ENCODE measurements around the gene OSBPL1A.
A peak's percentile ranks its signal among the peaks of the same experiment; 100 is the strongest.

Gene OSBPL1A

DNA sequence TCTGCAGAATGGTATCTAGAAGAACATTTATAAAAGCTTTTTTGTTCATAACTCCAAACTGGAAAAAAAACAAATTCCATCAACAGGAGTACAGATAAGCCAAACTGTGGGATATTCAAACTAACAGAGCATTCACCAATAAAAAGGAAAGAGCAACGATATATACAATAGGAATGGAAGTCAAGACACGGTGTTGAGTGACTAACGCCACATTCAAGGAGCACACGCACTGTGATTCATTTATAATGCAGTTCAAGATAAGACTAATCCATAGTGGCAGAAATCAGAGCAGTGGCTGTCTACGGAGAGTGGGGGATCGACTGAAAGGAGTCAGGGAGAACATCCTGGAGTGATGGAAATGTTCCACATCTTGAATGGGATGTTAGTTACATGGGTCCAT is 188.1 kb downstream of the OSBPL1A start:
- no peak for DNase-seq

DNA sequence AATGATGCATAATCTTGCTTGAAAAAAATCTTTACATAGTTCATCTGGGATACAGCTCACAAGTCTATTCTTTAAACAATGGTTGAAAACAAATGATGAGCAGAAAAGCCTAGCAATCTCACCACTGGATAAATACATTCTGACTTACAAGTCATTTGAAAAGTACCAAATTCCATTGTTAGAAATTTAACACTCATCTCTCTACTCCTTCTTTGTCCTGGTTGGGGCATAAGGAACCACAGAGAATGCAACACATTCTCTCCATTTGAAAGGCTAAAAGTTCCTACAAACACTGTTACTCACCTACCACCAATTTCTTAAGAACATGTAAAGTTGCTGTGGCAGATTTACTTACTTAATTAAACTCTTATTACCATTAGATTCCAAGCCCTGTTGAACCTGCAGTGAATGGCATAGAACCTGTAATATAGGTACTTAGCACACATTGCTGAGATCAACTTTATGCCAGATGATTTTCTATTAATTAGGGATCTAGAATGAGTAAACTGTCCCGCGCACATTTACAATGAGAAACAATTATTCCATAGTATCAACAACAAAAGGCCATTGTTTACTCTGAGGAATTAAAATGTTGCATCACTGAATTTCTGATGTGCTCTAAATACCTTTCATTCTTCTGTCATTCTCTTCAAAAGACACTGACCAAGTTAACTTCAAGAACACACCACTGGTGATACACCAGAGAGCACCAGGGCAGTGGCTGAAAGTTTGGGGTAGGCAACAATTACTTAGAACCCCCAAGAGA is 189.2 kb downstream of the OSBPL1A start:
- DNase-seq, result no peak

DNA sequence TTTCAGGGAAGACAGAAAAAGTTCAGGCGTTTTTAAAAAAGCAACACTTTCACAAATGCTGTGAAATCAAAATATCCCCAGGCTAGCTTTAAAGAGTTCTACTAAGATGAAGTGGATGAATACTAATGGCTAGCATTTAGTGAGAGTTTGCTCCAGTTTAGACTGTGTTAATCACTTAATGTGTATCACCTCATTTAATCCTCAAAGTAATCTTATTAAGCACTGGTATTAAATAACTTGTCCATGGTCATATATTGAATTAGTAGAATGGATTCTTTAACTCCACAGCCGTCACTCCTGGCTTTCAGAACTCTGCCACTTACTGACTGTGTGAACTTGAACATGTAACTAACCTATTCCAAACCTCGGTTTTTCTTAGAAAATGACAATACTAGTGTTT is 192.7 kb downstream of the OSBPL1A start:
- no peak for DNase-seq

DNA sequence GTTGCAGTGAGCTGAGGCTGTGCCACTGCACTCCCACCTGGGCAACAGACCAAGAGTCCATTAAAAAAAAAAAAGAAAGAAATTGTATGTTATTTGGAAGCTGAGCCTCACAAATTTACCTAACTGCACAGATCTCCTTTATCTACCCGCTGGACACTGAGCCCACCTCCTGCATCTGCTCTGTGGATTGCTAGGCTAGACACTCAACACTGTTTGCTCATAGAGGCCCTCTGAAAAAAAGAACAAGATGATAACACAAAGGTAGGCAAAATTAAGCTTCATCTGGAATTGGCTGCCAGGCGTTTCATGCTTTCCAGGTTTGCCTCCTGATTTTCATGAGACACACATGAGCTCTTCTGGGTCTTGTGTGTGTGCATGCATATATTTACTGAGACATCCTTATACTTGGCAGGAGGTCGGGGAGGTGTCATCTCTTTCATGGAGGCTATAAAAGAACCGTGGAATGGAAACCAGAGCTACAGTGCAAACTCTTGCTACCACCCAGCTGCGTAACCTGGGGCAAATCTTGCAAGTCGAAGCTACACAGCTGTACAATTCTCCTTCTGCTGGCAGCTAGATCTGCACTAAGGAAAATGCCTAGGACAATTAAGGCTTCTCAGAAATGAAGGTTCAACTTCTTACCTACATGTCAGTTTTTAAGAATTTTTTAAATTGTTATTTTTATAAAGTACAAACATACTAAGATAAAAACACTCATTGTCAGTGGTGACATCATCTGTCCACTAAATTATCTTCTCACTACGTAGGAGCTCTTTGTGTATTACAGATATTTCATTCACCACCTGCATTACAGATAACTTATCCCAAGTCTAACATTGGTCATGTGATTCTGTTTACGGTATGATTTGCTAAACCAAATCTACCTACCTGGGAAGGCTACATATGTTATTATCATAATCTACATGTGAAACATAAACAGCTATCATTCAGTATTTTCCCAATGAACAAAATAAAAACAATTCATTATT is 195.6 kb downstream of the OSBPL1A start:
- no peak for DNase-seq

DNA sequence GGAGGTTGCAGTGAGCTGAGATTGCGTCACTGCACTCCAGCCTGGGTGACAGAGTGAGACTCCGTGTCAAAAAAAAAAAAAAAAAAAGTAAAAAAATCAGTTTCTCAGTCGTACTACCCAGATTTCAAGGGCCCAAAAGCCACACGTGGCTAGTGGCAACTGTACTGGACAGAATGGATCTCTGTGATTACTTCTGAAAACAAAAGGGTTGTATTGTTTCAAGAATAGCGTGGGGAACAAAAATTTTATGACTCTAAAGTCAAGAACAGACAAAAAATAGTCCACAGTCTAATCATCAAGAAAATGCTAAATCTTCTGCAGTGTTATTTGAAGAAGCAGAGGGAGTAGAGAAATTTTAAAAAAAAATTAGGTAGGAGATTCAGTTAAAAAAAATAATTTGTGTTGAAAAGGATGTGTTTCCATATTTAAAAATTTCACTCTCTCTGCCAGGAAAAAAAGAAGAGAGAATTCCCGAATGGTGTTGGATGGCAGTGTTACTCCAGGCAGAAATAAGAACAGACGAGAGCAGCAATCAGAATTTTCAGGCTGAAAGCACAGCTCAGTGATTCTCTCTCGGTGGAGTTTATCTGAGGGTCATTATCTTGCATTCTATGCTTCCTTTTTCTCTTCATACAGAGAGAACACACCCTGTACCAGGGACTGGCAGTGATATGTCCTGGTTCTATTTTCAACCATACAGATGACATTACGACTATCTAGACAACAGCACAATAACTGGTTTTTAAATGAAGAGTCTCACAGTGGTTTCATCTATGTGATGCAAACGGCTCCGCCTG is 196.9 kb downstream of the OSBPL1A start:
- DNase-seq, result no peak

DNA sequence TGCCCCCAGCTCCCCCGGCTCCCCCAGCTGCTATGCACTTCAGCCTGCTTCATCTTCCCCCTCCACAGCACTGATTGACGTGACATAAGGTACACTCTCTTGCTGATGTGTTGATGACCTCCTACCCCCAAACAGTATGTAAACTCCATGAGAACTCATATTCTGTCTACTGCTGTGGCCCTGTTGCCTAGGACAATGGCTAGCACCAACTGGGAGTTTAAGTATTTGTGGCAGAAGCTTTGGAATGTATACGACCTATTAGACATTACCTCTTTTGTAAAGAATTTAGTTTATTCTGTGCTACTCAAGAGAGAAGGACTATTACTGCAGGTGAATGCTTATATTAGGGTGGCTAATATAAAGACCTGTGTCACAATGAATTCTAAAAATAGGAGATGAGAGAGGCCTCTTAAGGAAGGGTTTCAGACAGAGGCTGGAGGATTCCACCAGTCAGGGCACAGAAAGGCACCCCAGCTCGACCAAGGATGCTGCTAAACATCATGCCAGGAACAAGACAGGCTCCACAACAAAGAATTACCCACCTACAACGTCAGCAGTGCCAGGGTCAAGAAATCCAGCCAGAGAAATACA is 198.2 kb downstream of the OSBPL1A start:
- DNase-seq, result no peak

DNA sequence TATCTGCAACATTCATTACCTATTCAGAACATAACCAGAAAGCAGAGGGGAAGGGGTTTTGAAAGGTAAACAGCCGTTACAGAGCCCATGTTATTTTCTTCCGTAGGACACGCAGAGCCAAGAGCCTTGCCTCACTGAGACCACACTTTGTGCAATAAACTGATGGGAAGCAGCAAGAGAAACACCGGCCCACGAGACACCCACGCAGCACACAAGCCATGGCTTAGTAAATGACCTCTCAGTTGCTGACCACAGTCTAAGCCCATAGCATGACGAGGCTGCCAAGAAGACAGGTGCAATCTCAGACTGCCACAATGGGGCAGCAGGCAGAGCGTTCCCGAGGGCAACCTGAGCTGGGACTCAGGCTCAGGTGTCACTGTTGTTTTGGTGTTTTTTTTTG is 199.2 kb downstream of the OSBPL1A start:
- no peak for DNase-seq

DNA sequence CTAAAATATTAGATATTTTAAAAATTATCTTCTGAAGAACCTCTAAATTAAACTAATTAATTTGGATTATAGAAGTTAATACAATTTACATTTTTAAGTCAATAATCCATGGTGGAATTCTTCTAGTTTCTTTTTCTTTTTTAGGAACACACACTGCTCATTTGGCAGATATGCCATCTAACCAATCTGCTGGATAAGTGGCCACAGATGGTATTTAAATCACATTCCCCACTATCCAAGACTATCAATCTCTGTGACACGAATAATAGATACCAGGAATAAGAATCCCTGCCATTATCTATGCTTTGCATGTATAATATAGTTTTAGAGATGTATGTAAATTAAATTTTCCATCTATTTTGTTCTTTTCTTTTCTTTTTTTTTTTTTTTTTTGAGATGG is 200.2 kb downstream of the OSBPL1A start:
- DNase-seq, result no peak

DNA sequence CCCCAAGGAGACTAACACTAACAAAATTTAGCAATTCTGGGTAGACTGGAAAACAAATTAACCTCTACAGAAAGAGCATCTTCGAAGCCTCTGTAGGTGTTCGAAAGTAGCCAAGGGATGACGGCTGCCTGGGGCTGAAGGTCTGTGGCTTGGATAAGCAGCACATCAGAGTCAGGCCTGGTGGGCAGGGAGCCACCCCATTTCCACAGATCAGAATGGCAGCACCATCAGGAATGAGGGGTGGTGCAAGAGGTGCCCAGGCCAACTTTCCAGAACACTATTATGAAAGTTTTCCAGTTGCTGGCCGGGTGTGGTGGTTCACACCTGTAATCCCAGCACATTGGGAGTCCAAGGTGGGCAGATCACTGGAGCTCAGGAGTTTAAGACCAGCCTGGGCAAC is 200.9 kb downstream of the OSBPL1A start:
- no peak for DNase-seq

DNA sequence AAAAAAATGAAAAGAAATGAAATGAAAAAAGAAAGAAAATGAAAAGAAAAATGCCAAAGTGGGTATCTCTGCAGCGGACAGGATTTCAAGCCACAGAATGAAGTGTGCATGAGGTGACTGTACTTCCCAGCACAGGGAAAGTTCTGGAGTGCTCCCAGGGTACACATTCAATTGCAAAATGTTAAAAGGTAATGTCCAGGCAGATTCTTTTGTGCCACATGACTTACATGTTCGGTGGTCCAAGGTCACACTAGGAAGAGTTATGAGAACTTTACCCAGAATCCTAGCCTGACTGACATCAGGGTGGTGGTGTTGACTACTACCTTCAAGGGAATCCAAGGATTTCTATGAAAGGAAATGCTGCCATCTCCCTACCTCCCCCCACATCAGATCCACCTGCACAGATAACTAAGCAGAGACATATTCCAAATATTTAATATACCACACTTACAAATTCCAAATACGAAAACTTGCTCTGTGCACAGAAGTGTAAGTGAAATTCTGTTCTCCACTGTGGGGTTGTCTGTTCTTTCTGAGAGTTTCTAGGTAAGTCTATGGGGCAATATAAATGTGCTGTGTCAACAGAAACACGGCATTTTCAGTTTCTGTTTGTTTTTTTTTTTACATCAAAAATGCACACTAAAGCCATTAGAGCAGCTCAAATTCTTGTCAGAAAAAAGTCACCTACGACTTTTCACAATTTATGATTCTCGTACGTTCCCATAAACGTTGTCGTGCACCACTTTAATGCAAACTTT is 202.1 kb downstream of the OSBPL1A start:
- DNase-seq, result no peak

DNA sequence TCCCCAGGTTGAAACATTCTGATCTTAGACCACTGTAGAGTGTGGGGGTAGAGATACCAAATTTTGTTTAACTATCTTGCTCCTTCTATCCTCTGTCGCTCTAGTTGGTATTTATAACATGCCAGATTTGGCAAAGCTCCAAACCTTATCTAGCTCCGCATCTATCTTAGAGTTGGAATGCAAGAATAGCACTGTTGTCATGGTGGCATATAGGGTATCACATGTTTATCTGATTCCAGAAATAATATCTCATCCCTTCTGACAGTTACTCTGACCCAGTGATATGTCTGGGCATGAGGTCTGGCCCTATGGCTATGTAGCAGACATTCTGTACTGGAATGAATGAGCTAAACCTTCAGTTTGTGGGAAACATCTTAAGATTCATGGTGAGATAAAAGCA is 207.0 kb downstream of the OSBPL1A start:
- no peak for DNase-seq

DNA sequence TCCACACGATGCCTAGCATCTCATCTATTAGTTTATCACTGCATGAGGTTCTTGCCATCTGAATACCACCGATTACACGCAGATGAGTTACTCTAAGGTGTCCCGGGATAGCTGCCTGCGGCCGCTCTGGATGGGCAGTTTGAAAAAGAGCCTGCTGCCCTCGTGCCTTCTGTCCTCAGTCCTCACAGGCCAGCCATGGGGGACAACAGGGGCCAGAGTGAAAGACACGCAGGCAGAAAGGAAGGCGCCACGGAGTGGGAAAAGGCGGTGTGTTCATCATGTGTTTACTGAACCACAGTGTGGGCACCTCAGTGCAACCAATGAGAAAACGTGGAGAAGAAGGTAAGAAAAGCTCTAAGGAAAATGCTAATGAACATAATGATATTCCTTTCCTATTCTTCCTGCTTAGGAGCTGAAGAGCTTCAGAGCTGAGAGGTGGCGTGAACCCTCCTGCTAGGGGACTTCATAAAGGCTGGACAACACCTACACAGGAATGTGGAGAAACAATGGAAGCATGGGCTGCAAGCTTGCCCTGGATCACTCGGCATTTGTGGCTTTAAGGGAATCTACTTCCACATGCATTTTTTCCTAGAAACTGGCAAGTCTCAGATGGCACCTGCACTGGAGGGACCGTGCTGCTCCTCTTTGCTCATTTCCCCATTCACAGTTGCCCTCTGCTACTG is 207.8 kb downstream of the OSBPL1A start:
- DNase-seq, result no peak

DNA sequence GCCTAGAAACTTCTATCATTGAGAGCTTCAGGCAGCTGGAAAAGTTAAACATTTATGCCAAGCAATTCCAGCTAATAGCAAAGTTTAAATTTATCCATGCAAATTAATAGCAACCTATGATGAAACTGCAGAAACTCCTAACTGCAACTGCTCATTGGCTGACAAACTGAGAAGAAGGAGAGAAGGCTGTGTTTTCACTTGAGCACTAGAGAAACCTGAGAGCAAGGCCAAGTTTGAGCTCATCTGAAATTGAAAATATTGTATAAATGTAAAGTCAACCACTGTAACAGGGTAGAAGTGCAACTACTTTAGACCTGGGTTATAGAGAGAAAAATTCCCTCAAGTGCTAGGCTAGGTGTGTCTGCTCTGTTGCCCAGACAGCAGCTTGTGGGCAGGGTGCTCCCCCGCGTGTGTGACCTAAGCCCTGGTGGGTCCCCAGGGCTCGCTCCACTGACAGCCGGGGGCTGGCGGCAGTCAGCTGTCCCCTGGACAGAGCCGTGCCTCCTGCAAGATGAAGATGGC is 208.6 kb downstream of the OSBPL1A start:
- no peak for DNase-seq

DNA sequence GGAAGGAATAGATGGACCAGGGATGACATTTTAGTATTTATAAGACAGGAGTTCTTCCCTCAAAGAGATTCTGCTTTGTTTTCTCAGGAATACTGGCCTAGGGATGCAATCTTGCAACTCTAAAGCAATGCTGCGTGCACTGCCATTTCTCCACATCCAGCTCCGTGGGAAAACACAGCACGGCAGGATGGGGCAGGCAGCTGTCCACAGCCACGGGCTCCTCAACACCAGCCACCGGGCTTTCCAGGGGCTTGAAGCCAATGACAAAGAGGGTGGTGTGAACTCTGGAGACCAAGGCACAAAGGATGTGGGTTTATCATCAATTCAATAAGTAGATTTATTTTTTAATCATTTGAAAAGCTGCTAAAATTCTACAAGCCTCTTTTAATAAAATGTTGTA is 209.5 kb downstream of the OSBPL1A start:
- no peak for DNase-seq

DNA sequence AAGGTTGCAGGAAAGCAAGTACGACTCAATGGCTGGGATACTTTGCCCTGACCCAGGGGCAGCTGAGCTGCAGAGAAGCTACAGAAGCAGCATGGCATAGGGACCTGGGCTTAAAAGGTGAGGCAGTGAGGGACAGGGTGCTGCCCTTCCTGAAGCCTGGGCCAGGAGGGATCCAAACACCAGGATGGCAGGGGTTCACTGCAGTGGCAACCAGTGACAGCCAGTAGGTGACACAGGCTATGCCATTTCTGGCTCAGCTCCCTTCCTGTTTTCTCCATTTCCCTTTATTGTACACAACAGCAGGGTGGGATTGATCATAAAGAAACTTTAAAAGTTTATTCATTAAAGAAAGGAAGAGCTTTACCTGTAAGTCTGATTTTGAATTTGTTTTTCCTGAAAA is 209.9 kb downstream of the OSBPL1A start:
- no peak for DNase-seq

DNA sequence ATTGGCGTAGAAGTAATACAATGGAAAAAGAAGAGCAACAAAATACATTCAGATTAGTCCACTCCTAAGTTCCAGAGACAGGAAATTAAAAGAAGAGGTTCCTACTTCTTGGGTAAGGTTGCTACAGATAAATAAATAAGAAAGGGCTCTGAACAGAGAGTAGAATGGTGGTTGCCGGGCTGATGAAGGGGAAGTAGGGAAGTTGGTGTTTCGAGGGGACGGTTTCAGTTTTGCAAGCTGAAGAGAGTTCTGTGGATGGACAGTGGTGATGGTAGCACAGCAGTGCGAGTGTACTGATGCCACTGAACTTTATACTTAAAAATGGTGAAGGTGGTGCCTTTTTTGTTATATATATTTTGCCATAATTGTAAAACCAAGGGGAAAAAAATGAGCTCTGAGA is 210.6 kb downstream of the OSBPL1A start:
- peak in 1 of 2 donors; percentile 31 for DNase-seq

DNA sequence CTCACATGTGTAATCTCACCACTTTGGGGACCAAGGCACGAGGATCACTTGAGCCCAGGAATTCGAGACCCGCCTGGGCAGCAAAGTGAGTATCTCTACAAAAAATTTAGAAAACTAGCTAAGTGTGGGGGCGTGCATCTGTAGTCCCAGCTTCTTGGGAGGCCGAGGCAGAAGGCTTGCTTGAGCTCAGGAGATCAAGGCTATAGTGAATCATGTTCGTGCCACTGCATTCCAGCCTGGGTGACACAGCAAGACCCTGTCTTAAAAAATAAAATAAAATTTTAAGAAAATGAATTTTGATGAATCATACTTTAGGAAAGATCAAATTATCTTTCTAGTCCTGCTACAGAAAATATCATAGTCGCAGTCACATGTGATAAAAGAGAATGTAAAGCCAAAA is 211.8 kb downstream of the OSBPL1A start:
- DNase-seq, result no peak

DNA sequence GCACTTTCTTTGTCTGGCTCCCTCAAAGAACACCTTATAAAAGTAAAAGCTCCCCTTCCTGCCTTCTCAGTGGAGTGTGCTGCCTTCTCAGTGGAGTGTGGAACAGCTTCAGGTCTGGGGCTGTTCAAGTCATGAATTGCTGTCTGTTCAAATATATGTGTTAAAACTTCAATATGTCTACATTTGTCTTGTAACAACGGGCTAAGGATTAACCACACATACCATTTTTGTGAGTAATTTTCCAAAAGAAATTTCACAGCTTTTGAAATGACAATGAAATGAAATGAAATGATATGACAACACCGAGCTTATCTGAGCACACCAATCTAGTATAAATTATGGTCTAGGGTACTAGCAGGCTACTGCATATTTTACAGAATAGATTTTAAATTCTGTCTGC is 215.8 kb downstream of the OSBPL1A start:
- no peak for DNase-seq

DNA sequence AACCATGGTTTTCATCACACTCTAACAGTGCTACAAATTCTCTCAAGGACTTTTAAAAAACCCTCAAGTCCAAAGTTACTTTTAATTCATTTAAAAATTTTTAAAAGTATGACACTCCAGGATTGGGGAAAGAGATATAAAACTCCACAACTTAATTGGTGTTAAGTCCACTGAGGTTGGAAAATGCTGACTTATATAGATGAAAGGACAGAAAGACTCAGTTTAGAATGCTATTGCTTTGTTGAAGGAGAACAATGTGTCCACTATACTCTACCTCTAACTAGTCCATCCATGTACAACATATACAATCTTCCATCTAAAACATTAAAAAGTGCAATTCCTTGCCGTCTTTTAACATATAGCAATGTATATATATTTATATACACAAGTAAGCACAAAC is 217.6 kb downstream of the OSBPL1A start:
- no peak for DNase-seq

DNA sequence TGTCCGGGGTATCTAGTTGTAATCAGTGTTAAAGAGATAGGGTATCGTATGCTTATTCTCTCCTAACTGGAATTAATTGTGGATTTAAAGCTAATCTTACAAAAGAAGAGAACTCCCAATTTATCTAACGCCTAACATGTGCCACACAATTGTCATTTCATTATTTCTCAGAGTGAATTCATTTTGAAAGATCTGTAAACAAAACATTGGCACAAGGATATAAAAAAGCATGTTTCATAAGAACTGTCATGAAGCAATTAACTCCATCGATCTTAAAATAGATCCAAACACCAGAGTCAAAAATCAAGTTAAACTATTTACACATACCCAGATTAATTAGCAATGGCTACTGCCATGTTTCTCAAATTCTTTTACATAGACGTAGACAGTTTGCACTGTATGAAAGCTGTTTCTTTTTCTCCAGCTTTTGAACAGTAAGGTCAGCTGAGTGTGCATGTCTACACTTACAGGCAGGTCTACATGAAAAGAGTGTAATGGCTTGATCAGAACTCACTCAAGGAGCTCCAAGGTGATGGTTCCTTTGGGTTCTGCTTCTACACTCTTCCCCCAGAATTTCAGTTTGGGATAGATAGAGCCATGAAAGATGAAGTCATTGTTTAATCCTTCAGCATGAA is 220.0 kb downstream of the OSBPL1A start:
- DNase-seq, result no peak

Data from bone marrow (tissue), 2 donors.